A673 (cell line): ENCODE measurements around the gene USP5. TPM values are rescaled to one million over a fixed set of nuclear protein-coding genes. Genes with fewer than 3 reads are reported as not detected.
"Not testable (repeated sequence)": the region's sequence is repeated elsewhere in the genome, so short reads cannot be mapped to it uniquely, and the experiment has no call there.

Source experiments
- BruUV-seq: library from RNA; stranded (reverse); fragments of 400-500 nt; replicated peaks from 2 replicates; lab custom pipeline; 2021; lab: Mats Ljungman, UMichigan
- CTCF ChIA-PET: fragments of 300-600 bp; sonication (Branson Sonifier 250); formaldehyde crosslinking; loops from one replicate; lab custom pipeline; 2022; ENCODE audit warnings: antibody characterized with exemption; lab: Charles Lee
- POLR2A ChIA-PET: fragments of 300-600 bp; sonication (Branson Sonifier 250); formaldehyde crosslinking; loops from one replicate; lab custom pipeline; 2022; ENCODE audit warnings: antibody characterized with exemption; ENCODE audit not compliant: low non-redundant PET; lab: Charles Lee
- DNase-seq: peaks from one replicate; pipeline ENCODE4 v3.0.0-alpha.2; 2015; ENCODE audit warnings: low spot score
- H3K27ac ChIP-seq: fragments of 200-600 bp; sonication (generic); 2 replicates; pipeline ENCODE4 v1.5.1; 2016; ENCODE audit warnings: mixed run types, low read depth, mild to moderate bottlenecking, mixed read lengths, antibody characterized with exemption, low read length; ENCODE audit not compliant: poor library complexity, severe bottlenecking
- H3K27me3 ChIP-seq: fragments of 200-600 bp; sonication (generic); replicated peaks from 2 replicates; pipeline ENCODE4 v1.6.1; 2017; ENCODE audit warnings: mixed run types, low read depth, mild to moderate bottlenecking, mixed read lengths, antibody characterized with exemption, low read length; ENCODE audit not compliant: insufficient read depth, poor library complexity
- H3K36me3 ChIP-seq: fragments of 200-600 bp; sonication (generic); 2 replicates; pipeline ENCODE4 v1.6.1; 2016; ENCODE audit warnings: mixed run types, mild to moderate bottlenecking, mixed read lengths, antibody characterized with exemption, low read length; ENCODE audit not compliant: insufficient read depth, poor library complexity, severe bottlenecking
- H3K4me1 ChIP-seq: fragments of 200-600 bp; sonication (generic); 2 replicates; pipeline ENCODE4 v1.6.1; 2017; ENCODE audit warnings: mixed run types, mild to moderate bottlenecking, mixed read lengths, antibody characterized with exemption, low read length; ENCODE audit not compliant: insufficient read depth, poor library complexity, severe bottlenecking
- H3K4me3 ChIP-seq: fragments of 200-600 bp; sonication (generic); 2 replicates; pipeline ENCODE4 v1.5.1; 2016; ENCODE audit warnings: low read depth, mixed run types, mild to moderate bottlenecking, mixed read lengths, low read length; ENCODE audit not compliant: poor library complexity, severe bottlenecking
- H3K9me3 ChIP-seq: fragments of 200-600 bp; sonication (generic); 2 replicates; pipeline ENCODE4 v1.6.1; 2016; ENCODE audit warnings: mixed run types, low read depth, mild to moderate bottlenecking, mixed read lengths, antibody characterized with exemption, low read length; ENCODE audit not compliant: poor library complexity, severe bottlenecking
- CTCF ChIP-seq: fragments of 300-800, 200-600 bp; sonication (generic); conservative IDR thresholded peaks from 2 replicates; pipeline ENCODE4 v1.5.1; 2017; ENCODE audit warnings: low read depth, mild to moderate bottlenecking, antibody characterized with exemption, low read length, moderate library complexity, mixed read lengths
- EZH2 ChIP-seq: fragments of 200-600 bp; sonication (generic); IDR thresholded peaks from 2 replicates; pipeline ENCODE4 v1.6.1; 2017; ENCODE audit warnings: borderline replicate concordance, low read depth, mild to moderate bottlenecking, mixed read lengths, antibody characterized with exemption, low read length; ENCODE audit not compliant: poor library complexity, severe bottlenecking
- intact Hi-C: fragments of 100-400 bp; cut with micrococcal nuclease; formaldehyde crosslinking; loops from one replicate; pipeline ENCODE4 v1.10.0; 2022; ENCODE audit not compliant: unreplicated experiment
- total RNA-seq: library from RNA; stranded (reverse); gene quantifications from 2 replicates; pipeline ENCODE4 v1.2.3, GENCODE V29; 2021

The USP5 gene
- total RNA-seq, 1 experiment from 2014 or later = 209 TPM

- Histone ChIP-seq H3K4me3 (no peak overlapping the region), H3K9me3 (no peaks in the 10 kb centered on the region), H3K27me3 (no peaks in the 10 kb centered on the region), H3K36me3 (no peaks in the 10 kb centered on the region), H3K4me1 (no peaks in the 10 kb centered on the region), H3K27ac (no peak overlapping the region)
- intact Hi-C loops = loop anchor here (5.0 kb wide), 1 partner anchor 849 kb away; no protein-coding TSS in a partner anchor
- BruUV-seq = no TSS peak
- POLR2A ChIA-PET = no interaction called here
- CTCF ChIA-PET = no interaction called here
- TF ChIP-seq EZH2 (no peak), CTCF (no peak)
- no peak for DNase-seq
Measured at GRCh38 chr12:6883683-6884082, 31.7 kb downstream of the USP5 start.

GRCh38 chr12:6884539-6884938 is 32.6 kb downstream of the USP5 start:
- ChIA-PET POLR2A (interaction anchor here (0.6 kb wide), 1 partner anchor 77 kb away, joined by 4 read pairs; no protein-coding TSS in a partner anchor), CTCF (no interaction called here)
- intact Hi-C loops = loop anchor here (5.0 kb wide), 1 partner anchor 848 kb away; no protein-coding TSS in a partner anchor
- no peak for TF ChIP-seq CTCF
- TF ChIP-seq EZH2 = no peak
- no peak overlapping the region for H3K27ac ChIP-seq
- no peaks in the 10 kb centered on the region for H3K4me1 ChIP-seq
- H3K4me3 ChIP-seq = no peak overlapping the region
- no peaks in the 10 kb centered on the region for H3K27me3 ChIP-seq
- H3K9me3 ChIP-seq = no peaks in the 10 kb centered on the region
- no peak for DNase-seq
- BruUV-seq = no TSS peak
- H3K36me3 ChIP-seq = no peaks in the 10 kb centered on the region

GRCh38 chr12:6886206-6886999 is 34.5 kb downstream of the USP5 start:
- H3K27ac ChIP-seq, H3K36me3 ChIP-seq, H3K4me1 ChIP-seq, intact Hi-C loops, POLR2A ChIA-PET, H3K9me3 ChIP-seq, BruUV-seq, H3K4me3 ChIP-seq, H3K27me3 ChIP-seq, DNase-seq: not testable (repeated sequence)
- CTCF ChIA-PET = interaction anchor here (0.7 kb wide), 1 partner anchor 272 kb away, joined by 3 read pairs; no protein-coding TSS in a partner anchor
